Activated T-cell treated with anti-CD3 and anti-CD28 coated beads, Interleukin-2, amount 50 U/mL, for 1 hour (primary cell): ENCODE results near the gene DARS1.

Experiments
- DNase-seq: peaks from one replicate; pipeline ENCODE4 v3.0.0-alpha.2; 2020

Gene DARS1

GRCh38 chr2:135875491-135876065 is 109.8 kb downstream of the DARS1 start:
- peak; percentile 79 for DNase-seq

DNA sequence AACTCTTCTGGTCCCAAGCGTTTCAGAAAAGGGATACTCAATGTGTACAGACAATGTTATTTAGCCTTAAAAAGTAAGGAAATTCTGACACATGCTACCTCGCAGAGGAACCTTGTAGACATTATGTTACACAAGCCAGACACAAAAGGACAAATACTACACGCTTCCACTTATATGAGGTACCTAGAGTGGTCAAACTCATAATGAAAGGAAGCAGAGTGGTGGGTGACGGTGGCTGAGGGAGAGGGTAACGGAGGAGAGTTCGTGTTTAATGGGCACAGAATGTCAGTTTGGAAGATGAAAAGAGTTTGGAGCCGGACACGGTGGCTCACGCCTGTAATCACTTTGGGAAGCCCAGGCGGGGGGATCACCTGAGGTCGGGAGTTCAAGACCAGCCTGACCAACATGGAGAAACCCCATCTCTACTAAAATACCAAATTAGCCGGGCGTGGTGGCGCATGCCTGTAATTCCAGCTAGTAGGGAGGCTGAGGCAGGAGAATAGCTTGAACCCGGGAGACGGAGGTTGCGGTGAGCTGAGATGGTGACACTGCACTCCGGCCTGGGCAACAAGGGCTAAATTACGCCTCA is 110.6 kb downstream of the DARS1 start:
- no peak for DNase-seq

GRCh38 chr2:135870571-135870970 is 114.9 kb downstream of the DARS1 start:
- no peak for DNase-seq

DNA sequence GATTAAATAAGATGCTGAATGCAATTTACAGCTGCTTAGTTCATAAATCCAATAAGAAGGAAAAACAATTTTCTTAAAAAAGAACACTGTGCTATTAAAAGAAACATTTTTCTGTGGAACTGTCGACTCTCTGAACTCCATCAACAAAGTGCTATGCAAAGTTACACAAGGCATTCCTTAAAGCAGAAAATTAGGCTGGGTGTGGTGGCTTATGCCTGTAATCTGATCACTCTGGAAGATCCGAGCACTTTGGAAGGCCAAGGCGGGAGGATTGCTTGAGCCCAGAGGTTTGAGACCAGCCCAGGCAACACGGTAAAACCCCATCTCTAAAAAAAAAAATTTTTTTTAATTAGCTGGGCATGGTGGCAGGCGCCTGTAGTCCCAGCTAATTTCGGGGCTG is 122.2 kb downstream of the DARS1 start:
- no peak for DNase-seq

- no peak for DNase-seq
Observed at GRCh38 chr2:135862718-135863117, 122.7 kb downstream of the DARS1 start.
